Right cardiac atrium (tissue), 5 donors: ENCODE measurements around the gene CTSH. TPM values are rescaled to one million over a fixed set of nuclear protein-coding genes. Genes with fewer than 3 reads are reported as not detected.
A peak's percentile ranks its signal among the peaks of the same experiment; 100 is the strongest.

ENCODE experiments used
- ATAC-seq, 2 donors: fragments of 200-7000 bp; cut with Tn5 transposase; one replicate each; pipeline versions ENCODE4 v1.8.0 to v1.9.1; 2020; ENCODE audit warnings: moderate library complexity in 2 of 2, mild to moderate bottlenecking in 1 of 2
- DNase-seq, 3 donors: peaks; one replicate each; pipeline ENCODE4 v3.0.0-alpha.2; 2020
- H3K27ac ChIP-seq: one replicate; pipeline ENCODE4 v1.5.1; 2013; ENCODE audit warnings: mild to moderate bottlenecking, low read length, control low read depth, moderate library complexity
- H3K27me3 ChIP-seq: one replicate; pipeline ENCODE4 v1.6.1; 2013; ENCODE audit not compliant: control insufficient read depth, insufficient read depth
- H3K4me1 ChIP-seq: one replicate; pipeline ENCODE4 v1.6.1; 2013; ENCODE audit warnings: low read length; ENCODE audit not compliant: control insufficient read depth, insufficient read depth
- H3K4me3 ChIP-seq: one replicate; pipeline ENCODE4 v1.5.1; 2013; ENCODE audit warnings: low read length, control low read depth
- H3K9me3 ChIP-seq: one replicate; pipeline ENCODE4 v1.6.1; 2013; ENCODE audit warnings: low read length; ENCODE audit not compliant: control insufficient read depth
- WGBS: extraction: QIAGEN DNeasy Blood & Tissue Kit; methylation state at CpG from one replicate; pipeline ENCODE4 v1.1.7; 2013; 5-methylcytosine and 5-hydroxymethylcytosine counted together
- intact Hi-C, 4 donors: fragments of 100-400 bp; cut with DNase I; formaldehyde crosslinking; loops; one replicate each; pipeline versions ENCODE4 v1.11.0 to v1.14.0; 2022 to 2023
- polyA plus RNA-seq: library from polyadenylated mRNA; stranded (reverse); fragments of 200-250 nt; gene quantifications from one replicate; pipeline ENCODE4 v1.2.3, GENCODE V29; 2013
- total RNA-seq, 4 donors: library from RNA; stranded (reverse); fragmentation: NEBNext Ultra II Directional; extraction: Animal tissue kit (Norgen Biotek cat#: 25700); gene quantifications; one replicate each; pipeline ENCODE4 v1.2.1, GENCODE V29; 2021
- donor health status: healthy with polysubstance abuse.
- donor health status: DM: no; HTN: yes; CAD: no.
- donor health status: DM: no; HTN: no; CAD: no.
- donor health status: DM: no; HTN: yes; CAD: no; lungs with severe emphysema.
- donor health status: DM: yes; HTN: yes; CAD: no.

Gene CTSH
- total and polyA plus RNA-seq, 5 donors, result 41.0 to 126 (median 85.5) TPM

- Histone ChIP-seq H3K4me3 (no peak overlapping the region), H3K27me3 (no peaks in the 10 kb centered on the region), H3K4me1 (peaks cover 6% of the 10 kb centered on the region), H3K27ac (no peak overlapping the region), H3K9me3 (no peaks in the 10 kb centered on the region)
- DNase-seq (no peak), ATAC-seq (no peak)
- intact Hi-C loops, result no loop called here
- 95% methylated on average over 5 of the region's 5 CpGs for WGBS
Measured at GRCh38 chr15:78955355-78955754, 10.5 kb upstream of the CTSH start.

- DNase-seq (no peak), ATAC-seq (peak; percentile 55 to 62)
- no peak overlapping the region for H3K4me3 ChIP-seq
- no peaks in the 10 kb centered on the region for H3K9me3 ChIP-seq
- WGBS, result 46% methylated on average over 4 of the region's 4 CpGs
- peak overlapping the region; percentile 43 for H3K27ac ChIP-seq
- no peaks in the 10 kb centered on the region for H3K27me3 ChIP-seq
- peaks cover 6% of the 10 kb centered on the region for H3K4me1 ChIP-seq
- intact Hi-C loops, result no loop called here
Measured at GRCh38 chr15:78951841-78952238, 7.0 kb upstream of the CTSH start.

GRCh38 chr15:78950902-78951840 is 6.3 kb upstream of the CTSH start:
- intact Hi-C loops, result no loop called here
- Histone ChIP-seq H3K27ac (peak overlapping the region; percentile 43), H3K9me3 (no peaks in the 10 kb centered on the region), H3K4me1 (peaks cover 6% of the 10 kb centered on the region), H3K4me3 (no peak overlapping the region), H3K27me3 (no peaks in the 10 kb centered on the region)
- 48% methylated on average over 10 of the region's 10 CpGs for WGBS
- DNase-seq, result no peak
- peak; percentile 51 to 71 for ATAC-seq

- intact Hi-C loops, result no loop called here
Measured at GRCh38 chr15:78950343-78950742, 5.5 kb upstream of the CTSH start.

GRCh38 chr15:78949461-78949860 is 4.6 kb upstream of the CTSH start:
- Histone ChIP-seq H3K27ac (no peak overlapping the region), H3K4me1 (peaks cover 6% of the 10 kb centered on the region), H3K9me3 (no peaks in the 10 kb centered on the region), H3K4me3 (no peak overlapping the region), H3K27me3 (no peaks in the 10 kb centered on the region)
- intact Hi-C loops, result no loop called here
- 2% methylated on average over 1 of the region's 1 CpG for WGBS
- ATAC-seq (no peak), DNase-seq (no peak)

More at GRCh38 chr15:78950343-78950742, 5.5 kb upstream of the CTSH start:
- no peak for ATAC-seq
- Histone ChIP-seq H3K4me1 (peaks cover 6% of the 10 kb centered on the region), H3K27ac (no peak overlapping the region), H3K9me3 (no peaks in the 10 kb centered on the region), H3K27me3 (no peaks in the 10 kb centered on the region), H3K4me3 (no peak overlapping the region)
- DNase-seq, result no peak
- WGBS, result 89% methylated on average over 9 of the region's 9 CpGs

GRCh38 chr15:78947506-78947905 is 2.7 kb upstream of the CTSH start:
- ATAC-seq, result no peak
- no peaks in the 10 kb centered on the region for H3K9me3 ChIP-seq
- H3K27ac ChIP-seq, result no peak overlapping the region
- intact Hi-C loops, result no loop called here
- 95% methylated on average over 5 of the region's 5 CpGs for WGBS
- no peak overlapping the region for H3K4me3 ChIP-seq
- DNase-seq, result no peak
- H3K27me3 ChIP-seq, result no peaks in the 10 kb centered on the region
- H3K4me1 ChIP-seq, result peaks cover 9% of the 10 kb centered on the region

GRCh38 chr15:78946493-78946892 is 1.6 kb upstream of the CTSH start:
- H3K4me1 ChIP-seq, result peaks cover 5% of the 10 kb centered on the region
- no peak overlapping the region for H3K4me3 ChIP-seq
- ATAC-seq (no peak), DNase-seq (no peak)
- no peak overlapping the region for H3K27ac ChIP-seq
- H3K9me3 ChIP-seq, result no peaks in the 10 kb centered on the region
- no peaks in the 10 kb centered on the region for H3K27me3 ChIP-seq
- 93% methylated on average over 5 of the region's 5 CpGs for WGBS
- intact Hi-C loops, result no loop called here

GRCh38 chr15:78944202-78944625 is 632 bp downstream of the CTSH start:
- no peaks in the 10 kb centered on the region for H3K27me3 ChIP-seq
- peak; percentile 30 to 47 for ATAC-seq
- WGBS, result 36% methylated on average over 12 of the region's 12 CpGs
- intact Hi-C loops, result no loop called here
- peaks cover 3% of the 10 kb centered on the region for H3K4me1 ChIP-seq
- peak overlapping the region; percentile 63 for H3K4me3 ChIP-seq
- peak overlapping the region; percentile 10 for H3K27ac ChIP-seq
- DNase-seq, result peak in 1 of 3 donors; percentile 60
- H3K9me3 ChIP-seq, result no peaks in the 10 kb centered on the region

- H3K9me3 ChIP-seq, result no peaks in the 10 kb centered on the region
- ATAC-seq (peak in 1 of 2 donors; percentile 3), DNase-seq (no peak)
- H3K27me3 ChIP-seq, result no peaks in the 10 kb centered on the region
- WGBS, result 61% methylated on average over 7 of the region's 7 CpGs
- intact Hi-C loops, result no loop called here
- H3K4me1 ChIP-seq, result peaks cover 3% of the 10 kb centered on the region
- peak overlapping the region; percentile 10 for H3K27ac ChIP-seq
- H3K4me3 ChIP-seq, result peak overlapping the region; percentile 63
Measured at GRCh38 chr15:78943692-78944091, 1.2 kb downstream of the CTSH start.

- 83% methylated on average over 4 of the region's 4 CpGs for WGBS
- Histone ChIP-seq H3K4me3 (peak overlapping the region; percentile 5), H3K27me3 (no peaks in the 10 kb centered on the region), H3K4me1 (peaks cover 3% of the 10 kb centered on the region), H3K27ac (no peak overlapping the region), H3K9me3 (no peaks in the 10 kb centered on the region)
- intact Hi-C loops, result no loop called here
- ATAC-seq, result no peak
- DNase-seq, result no peak
Measured at GRCh38 chr15:78942741-78943140, 2.1 kb downstream of the CTSH start.

GRCh38 chr15:78938658-78939488 is 6.0 kb downstream of the CTSH start:
- no peaks in the 10 kb centered on the region for H3K27me3 ChIP-seq
- peaks cover 3% of the 10 kb centered on the region for H3K4me1 ChIP-seq
- DNase-seq (peak in 1 of 3 donors; percentile 49), ATAC-seq (no peak)
- 54% methylated on average over 6 of the region's 6 CpGs for WGBS
- no peak overlapping the region for H3K4me3 ChIP-seq
- H3K27ac ChIP-seq, result no peak overlapping the region
- H3K9me3 ChIP-seq, result no peaks in the 10 kb centered on the region
- intact Hi-C loops, result no loop called here
